SK-N-SH treated with all-trans-retinoic acid at 6 μM for 48 hours (cell line): Measurements from ENCODE around the gene ABHD13.

Experiments used
- ATAC-seq: fragments of 200-7000 bp; cut with Tn5 transposase; 3 replicates; pipeline ENCODE4 v1.9.1; 2020; ENCODE audit warnings: mild to moderate bottlenecking, moderate library complexity
- ARNTL ChIP-seq: fragments of 450-650 bp; formaldehyde crosslinking; IDR thresholded peaks from 2 replicates; pipeline ENCODE4 v1.5.0; 2020; ENCODE audit warnings: low read depth, mild to moderate bottlenecking, moderate library complexity, borderline replicate concordance
- CREB5 ChIP-seq: fragments of 250-450 bp; sonication (Bioruptor Pico); IDR thresholded peaks from 2 replicates; pipeline ENCODE4 v1.5.1; 2020; ENCODE audit warnings: low read depth, mild to moderate bottlenecking, moderate library complexity
- CSDC2 ChIP-seq: fragments of 250-450 bp; sonication (Bioruptor Pico); IDR thresholded peaks from 2 replicates; pipeline ENCODE4 v1.5.0; 2020; ENCODE audit warnings: mild to moderate bottlenecking, moderate library complexity
- CSRNP3 ChIP-seq: fragments of 250-450 bp; sonication (Bioruptor Pico); IDR thresholded peaks from 2 replicates; pipeline ENCODE4 v1.5.1; 2021; ENCODE audit warnings: mild to moderate bottlenecking, moderate library complexity
- ESRRG ChIP-seq: fragments of 250-450 bp; sonication (Bioruptor Pico); IDR thresholded peaks from 2 replicates; pipeline ENCODE4 v1.6.1; 2021; ENCODE audit warnings: mild to moderate bottlenecking
- GLIS3 ChIP-seq: fragments of 250-450 bp; sonication (Bioruptor Pico); IDR thresholded peaks from 2 replicates; pipeline ENCODE4 v1.5.0; 2020; ENCODE audit warnings: mild to moderate bottlenecking, moderate library complexity
- ISL1 ChIP-seq: fragments of 250-450 bp; sonication (Bioruptor Pico); IDR thresholded peaks from 2 replicates; pipeline ENCODE4 v2.1.2; 2022; ENCODE audit warnings: mild to moderate bottlenecking, moderate library complexity
- OSR1 ChIP-seq: fragments of 250-450 bp; sonication (Bioruptor Pico); IDR thresholded peaks from 2 replicates; pipeline ENCODE4 v1.8.0; 2022; ENCODE audit warnings: moderate library complexity, mild to moderate bottlenecking, inconsistent platforms
- PATZ1 ChIP-seq: fragments of 250-450 bp; sonication (Bioruptor Pico); IDR thresholded peaks from 2 replicates; pipeline ENCODE4 v1.8.0; 2020; ENCODE audit warnings: mild to moderate bottlenecking, moderate library complexity, borderline replicate concordance
- POU6F1 ChIP-seq: fragments of 250-450 bp; sonication (Bioruptor Pico); IDR thresholded peaks from 2 replicates; pipeline ENCODE4 v1.8.0; 2021; ENCODE audit warnings: low read depth, mild to moderate bottlenecking, moderate library complexity, borderline replicate concordance
- PPARA ChIP-seq: fragments of 250-450 bp; sonication (Bioruptor Pico); IDR thresholded peaks from 2 replicates; pipeline ENCODE4 v1.5.0; 2020; ENCODE audit warnings: mild to moderate bottlenecking, borderline replicate concordance
- RARB ChIP-seq: fragments of 250-450 bp; sonication (Bioruptor Pico); IDR thresholded peaks from 2 replicates; pipeline ENCODE4 v1.8.0; 2021; ENCODE audit warnings: mild to moderate bottlenecking, moderate library complexity
- SNAI2 ChIP-seq: fragments of 250-450 bp; sonication (Bioruptor Pico); IDR thresholded peaks from 2 replicates; pipeline ENCODE4 v1.5.0; 2020; ENCODE audit warnings: mild to moderate bottlenecking, moderate library complexity
- TCF4 ChIP-seq: fragments of 250-450 bp; sonication (Bioruptor Pico); IDR thresholded peaks from 2 replicates; pipeline ENCODE4 v1.8.0; 2021; ENCODE audit warnings: mild to moderate bottlenecking, moderate library complexity, borderline replicate concordance
- TOX ChIP-seq: fragments of 250-450 bp; sonication (Bioruptor Pico); IDR thresholded peaks from 2 replicates; pipeline ENCODE4 v1.8.0; 2021; ENCODE audit warnings: mild to moderate bottlenecking, moderate library complexity, borderline replicate concordance
- TSHZ2 ChIP-seq: fragments of 250-450 bp; sonication (Bioruptor Pico); IDR thresholded peaks from 2 replicates; pipeline ENCODE4 v1.5.0; 2020; ENCODE audit warnings: mild to moderate bottlenecking, moderate library complexity
- ZC3H10 ChIP-seq: fragments of 250-450 bp; sonication (Bioruptor Pico); IDR thresholded peaks from 2 replicates; pipeline ENCODE4 v1.5.1; 2021; ENCODE audit warnings: mild to moderate bottlenecking, moderate library complexity
- ZFP3 ChIP-seq: fragments of 250-450 bp; sonication (Bioruptor Pico); IDR thresholded peaks from 2 replicates; pipeline ENCODE4 v1.5.0; 2020; ENCODE audit warnings: mild to moderate bottlenecking, moderate library complexity
- ZFP30 ChIP-seq: fragments of 450-650 bp; formaldehyde crosslinking; IDR thresholded peaks from 2 replicates; pipeline ENCODE4 v1.5.0; 2022; ENCODE audit warnings: mild to moderate bottlenecking, moderate library complexity
- ZNF565 ChIP-seq: fragments of 450-650 bp; formaldehyde crosslinking; conservative IDR thresholded peaks from 2 replicates; pipeline ENCODE4 v1.5.0; 2020; ENCODE audit warnings: low read depth, mild to moderate bottlenecking, moderate library complexity
- ZNF8 ChIP-seq: fragments of 450-650 bp; formaldehyde crosslinking; IDR thresholded peaks from 2 replicates; pipeline ENCODE4 v1.5.0; 2020; ENCODE audit warnings: mild to moderate bottlenecking, moderate library complexity

The ABHD13 gene

GRCh38 chr13:108210551-108210950, 7.6 kb upstream of the ABHD13 start:
- TF ChIP-seq ARNTL (CRISPR knock-in tag) (no peak), SNAI2 (no peak), CREB5 (CRISPR knock-in tag) (no peak), TCF4 (CRISPR knock-in tag) (no peak), CSDC2 (CRISPR knock-in tag) (no peak), OSR1 (no peak), ZFP3 (CRISPR knock-in tag) (no peak), TOX (CRISPR knock-in tag) (no peak), ZFP30 (CRISPR knock-in tag) (no peak), POU6F1 (CRISPR knock-in tag) (no peak), CSRNP3 (CRISPR knock-in tag) (no peak), GLIS3 (CRISPR knock-in tag) (no peak), ZC3H10 (CRISPR knock-in tag) (no peak), RARB (CRISPR knock-in tag) (no peak), ZNF565 (CRISPR knock-in tag) (no peak), PPARA (no peak), PATZ1 (no peak), ISL1 (CRISPR knock-in tag) (no peak), TSHZ2 (CRISPR knock-in tag) (no peak)
- no peak for ATAC-seq

- TF ChIP-seq ZNF8 (CRISPR knock-in tag) = no peak
- no peak for TF ChIP-seq ISL1 (CRISPR knock-in tag)
- no peak for TF ChIP-seq POU6F1 (CRISPR knock-in tag)
- TF ChIP-seq RARB (CRISPR knock-in tag) = no peak
- no peak for TF ChIP-seq ZFP3 (CRISPR knock-in tag)
- TF ChIP-seq ESRRG (CRISPR knock-in tag) = no peak
- TF ChIP-seq CREB5 (CRISPR knock-in tag) = no peak
- TF ChIP-seq ARNTL (CRISPR knock-in tag) = no peak
- no peak for TF ChIP-seq OSR1
- no peak for TF ChIP-seq CSDC2 (CRISPR knock-in tag)
- TF ChIP-seq PPARA = no peak
- ATAC-seq = no peak
These were observed 5.3 kb upstream of the ABHD13 start for GRCh38 chr13:108212886-108213285.
